Ishikawa (cell line): ENCODE data around the gene FOXB2.

Source experiments
- CEBPB ChIP-seq: IDR thresholded peaks from 2 replicates; pipeline ENCODE4 v1.6.1; 2012
- CREB1 ChIP-seq: IDR thresholded peaks from 2 replicates; pipeline ENCODE4 v1.6.1; 2012; ENCODE audit warnings: low read depth
- EGR1 ChIP-seq: IDR thresholded peaks from 2 replicates; pipeline ENCODE4 v1.6.1; 2012
- EP300 ChIP-seq: IDR thresholded peaks from 2 replicates; pipeline ENCODE4 v1.6.1; 2012; ENCODE audit warnings: borderline replicate concordance
- FOXM1 ChIP-seq: IDR thresholded peaks from 2 replicates; pipeline ENCODE4 v1.6.1; 2012; ENCODE audit warnings: low read depth, borderline replicate concordance
- MAX ChIP-seq: IDR thresholded peaks from 2 replicates; pipeline ENCODE4 v1.6.1; 2012
- NFIC ChIP-seq: IDR thresholded peaks from 2 replicates; pipeline ENCODE4 v1.6.1; 2012
- RAD21 ChIP-seq: IDR thresholded peaks from 2 replicates; pipeline ENCODE4 v1.6.1; 2012; ENCODE audit warnings: low read depth
- REST ChIP-seq: IDR thresholded peaks from 2 replicates; pipeline ENCODE4 v1.6.1; 2012; ENCODE audit warnings: low read depth, mild to moderate bottlenecking
- TAF1 ChIP-seq: IDR thresholded peaks from 2 replicates; pipeline ENCODE4 v1.6.1; 2012; ENCODE audit warnings: low read depth, mild to moderate bottlenecking
- TCF12 ChIP-seq: IDR thresholded peaks from 2 replicates; pipeline ENCODE4 v1.6.1; 2012; ENCODE audit warnings: low read depth
- TEAD4 ChIP-seq: IDR thresholded peaks from 2 replicates; pipeline ENCODE4 v1.6.1; 2012
- USF1 ChIP-seq: IDR thresholded peaks from 2 replicates; pipeline ENCODE4 v1.6.1; 2012
- YY1 ChIP-seq: IDR thresholded peaks from 2 replicates; pipeline ENCODE4 v1.6.1; 2012; ENCODE audit warnings: low read depth
- ZBTB7A ChIP-seq: IDR thresholded peaks from 2 replicates; pipeline ENCODE4 v1.6.1; 2012; ENCODE audit warnings: low read depth

FOXB2 gene

GRCh38 chr9:77019926-77020412 is 514 bp downstream of the FOXB2 start:
- TF ChIP-seq EP300 (no peak), ZBTB7A (no peak), TCF12 (no peak), EGR1 (no peak), YY1 (no peak), CEBPB (no peak), TAF1 (no peak), USF1 (no peak), REST (no peak), NFIC (no peak), RAD21 (no peak), FOXM1 (no peak), CREB1 (no peak), TEAD4 (no peak), MAX (no peak)

GRCh38 chr9:77020413-77021290 is 1.2 kb downstream of the FOXB2 start:
- TF ChIP-seq RAD21 (no peak), CREB1 (no peak), MAX (no peak), TCF12 (no peak), EGR1 (no peak), ZBTB7A (no peak), TAF1 (no peak), NFIC (no peak), YY1 (no peak), FOXM1 (no peak), TEAD4 (no peak), CEBPB (no peak), EP300 (no peak), REST (no peak)

- no peak for TF ChIP-seq REST
- TF ChIP-seq ZBTB7A, result no peak
- TF ChIP-seq EGR1, result no peak
- TF ChIP-seq EP300, result no peak
These were observed 1.9 kb downstream of the FOXB2 start for GRCh38 chr9:77021291-77021894.

GRCh38 chr9:77021922-77022782 is 2.7 kb downstream of the FOXB2 start:
- TF ChIP-seq EGR1, result no peak
